PC-9 (cell line): Measurements from ENCODE around the gene DEUP1. TPM values are rescaled to one million over a fixed set of nuclear protein-coding genes. Genes with fewer than 3 reads are reported as not detected.

Experiments
- Bru-seq: library from RNA; stranded (reverse); fragments of 400-500 nt; gene quantifications from one replicate; lab custom pipeline; 2021; lab: Mats Ljungman, UMichigan
- BruChase-seq, 2 experiments: library from RNA; stranded (reverse); fragments of 400-500 nt; gene quantifications; one replicate each; lab custom pipeline; 2021; lab: Mats Ljungman, UMichigan
- BruUV-seq: library from RNA; stranded (reverse); fragments of 400-500 nt; replicated peaks from 2 replicates; lab custom pipeline; 2021; lab: Mats Ljungman, UMichigan
- CTCF ChIA-PET: fragments of 300-600 bp; sonication (Branson Sonifier 250); formaldehyde crosslinking; loops from one replicate; lab custom pipeline; 2022; ENCODE audit warnings: antibody characterized with exemption; lab: Charles Lee
- POLR2A ChIA-PET: fragments of 300-600 bp; sonication (Branson Sonifier 250); formaldehyde crosslinking; loops from one replicate; lab custom pipeline; 2022; ENCODE audit warnings: antibody characterized with exemption; ENCODE audit not compliant: unreplicated experiment; lab: Charles Lee
- DNase-seq, 2 experiments: peaks; one replicate each; pipeline versions ENCODE4 v3.0.0 to v3.0.0-alpha.2; 2015 to 2022; ENCODE audit warnings: mixed read lengths in 1 of 2
- H2AFZ ChIP-seq: fragments of 200-600 bp; sonication (generic); 2 replicates; pipeline ENCODE4 v1.8.1; 2017; ENCODE audit warnings: antibody characterized with exemption
- H3F3A ChIP-seq: fragments of 200-600 bp; sonication (generic); 2 replicates; pipeline ENCODE4 v1.8.1; 2017; ENCODE audit warnings: antibody characterized with exemption, mild to moderate bottlenecking, low read depth; ENCODE audit not compliant: insufficient read depth
- H3K27ac ChIP-seq: fragments of 200-600 bp; sonication (generic); 2 replicates; pipeline ENCODE4 v1.6.1; 2016; ENCODE audit warnings: mixed run types
- H3K27me3 ChIP-seq: fragments of 200-600 bp; sonication (generic); 2 replicates; pipeline ENCODE4 v1.6.1; 2016; ENCODE audit warnings: low read depth, mixed run types; ENCODE audit not compliant: insufficient read depth
- H3K36me3 ChIP-seq: fragments of 200-600 bp; sonication (generic); 2 replicates; pipeline ENCODE4 v1.6.1; 2016; ENCODE audit warnings: low read depth, mixed run types
- H3K4me1 ChIP-seq: fragments of 200-600 bp; sonication (generic); replicated peaks from 2 replicates; pipeline ENCODE4 v1.6.1; 2016; ENCODE audit warnings: mixed run types; ENCODE audit not compliant: insufficient read depth
- H3K4me2 ChIP-seq: fragments of 200-600 bp; sonication (generic); 2 replicates; pipeline ENCODE4 v1.6.1; 2017; ENCODE audit warnings: mixed run types
- H3K4me3 ChIP-seq: fragments of 200-600 bp; sonication (generic); 2 replicates; pipeline ENCODE4 v1.6.1; 2016; ENCODE audit warnings: mixed run types
- H3K79me2 ChIP-seq: fragments of 200-600 bp; sonication (generic); 2 replicates; pipeline ENCODE4 v1.6.1; 2017; ENCODE audit warnings: low read depth, mixed run types
- H3K9me2 ChIP-seq: fragments of 200-600 bp; sonication (generic); 2 replicates; pipeline ENCODE4 v1.8.1; 2017; ENCODE audit warnings: mild to moderate bottlenecking; ENCODE audit not compliant: insufficient read depth
- H3K9me3 ChIP-seq: fragments of 200-600 bp; sonication (generic); 2 replicates; pipeline ENCODE4 v1.8.1; 2016; ENCODE audit warnings: low read depth; ENCODE audit not compliant: insufficient read depth
- H4K20me1 ChIP-seq: fragments of 200-600 bp; sonication (generic); 2 replicates; pipeline ENCODE4 v1.8.1; 2017; ENCODE audit not compliant: insufficient read depth
- EZH2 ChIP-seq: fragments of 200-600 bp; sonication (generic); IDR thresholded peaks from 2 replicates; pipeline ENCODE4 v1.8.0; 2017; ENCODE audit warnings: antibody characterized with exemption, low read depth
- intact Hi-C: fragments of 100-400 bp; cut with micrococcal nuclease; formaldehyde crosslinking; loops from one replicate; pipeline ENCODE4 v1.10.0; 2022; ENCODE audit not compliant: unreplicated experiment
- long read RNA-seq: library from polyadenylated mRNA; stranded (forward); transcript quantifications from one replicate; pipeline ENCODE4 v2.0.0, GENCODE V29; 2022
- total RNA-seq: library from RNA; stranded (reverse); gene quantifications from 2 replicates; pipeline ENCODE4 v1.2.3, GENCODE V29; 2021
- TF ChIP-seq, protein P1 (sequence below): fragments of 200-600 bp; sonication (generic); conservative IDR thresholded peaks from 2 replicates; pipeline ENCODE4 v1.6.1; 2017; ENCODE audit warnings: mixed run types, antibody characterized with exemption, mild to moderate bottlenecking, moderate library complexity

DEUP1 gene, protein sequence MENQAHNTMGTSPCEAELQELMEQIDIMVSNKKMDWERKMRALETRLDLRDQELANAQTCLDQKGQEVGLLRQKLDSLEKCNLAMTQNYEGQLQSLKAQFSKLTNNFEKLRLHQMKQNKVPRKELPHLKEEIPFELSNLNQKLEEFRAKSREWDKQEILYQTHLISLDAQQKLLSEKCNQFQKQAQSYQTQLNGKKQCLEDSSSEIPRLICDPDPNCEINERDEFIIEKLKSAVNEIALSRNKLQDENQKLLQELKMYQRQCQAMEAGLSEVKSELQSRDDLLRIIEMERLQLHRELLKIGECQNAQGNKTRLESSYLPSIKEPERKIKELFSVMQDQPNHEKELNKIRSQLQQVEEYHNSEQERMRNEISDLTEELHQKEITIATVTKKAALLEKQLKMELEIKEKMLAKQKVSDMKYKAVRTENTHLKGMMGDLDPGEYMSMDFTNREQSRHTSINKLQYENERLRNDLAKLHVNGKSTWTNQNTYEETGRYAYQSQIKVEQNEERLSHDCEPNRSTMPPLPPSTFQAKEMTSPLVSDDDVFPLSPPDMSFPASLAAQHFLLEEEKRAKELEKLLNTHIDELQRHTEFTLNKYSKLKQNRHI
- total RNA-seq (not detected in 2 replicates), Bru-seq, nascent RNA (percentile 18 among the genes with signal in this experiment), BruChase-seq, experiment 1, labeled RNA remaining after a 2-hour chase (percentile 9 among the genes with signal in this experiment), BruChase-seq, experiment 2, labeled RNA remaining after a 6-hour chase (percentile 9 among the genes with signal in this experiment)
- long read RNA-seq: 0 reads

DNA sequence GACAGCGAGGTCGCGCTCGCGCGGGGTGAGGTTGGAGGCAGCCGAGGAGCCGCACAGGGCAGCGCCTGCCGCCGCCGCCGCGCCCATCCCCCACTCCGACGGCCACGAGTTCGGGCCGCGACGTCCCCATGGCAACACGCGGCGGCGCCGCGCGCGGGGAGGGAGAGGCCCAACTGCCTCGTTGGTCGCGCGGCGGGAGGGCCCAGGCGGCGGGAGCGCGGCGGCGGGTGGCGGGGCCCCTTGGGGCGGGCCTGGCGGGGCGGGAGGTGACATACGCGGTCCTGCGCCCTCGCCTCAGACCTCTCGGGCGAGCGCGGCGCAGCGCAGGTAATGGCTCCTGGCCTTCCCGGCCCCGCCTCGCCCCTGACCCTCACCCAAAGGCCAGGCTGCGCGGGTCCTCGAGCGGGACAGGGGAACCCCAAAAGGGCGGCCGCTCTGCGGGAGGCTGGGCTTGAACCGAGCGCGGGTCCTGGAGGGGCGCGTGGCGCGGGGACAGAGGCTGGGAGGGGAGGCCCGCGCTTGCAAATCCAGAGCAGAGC is at the start of gene DEUP1:
TSS of gene DEUP1 (plus strand) at position 297 of the 539 bp plus-strand sequence. CDS start 1,518 bp downstream, outside the sequence.
- H3K4me3 ChIP-seq: no peak within 1 kb of the TSS
- no peaks in the 10 kb centered on the region for H3K9me3 ChIP-seq
- H3K79me2 ChIP-seq: no peaks in the 10 kb centered on the region
- no peak within 1 kb of the TSS; the same call in 1 of the 2 replicates for H2AFZ ChIP-seq
- H3K36me3 ChIP-seq: no peaks in the 10 kb centered on the region
- no TSS peak for BruUV-seq
- peak in 1 of 2 experiments; percentile 52 for DNase-seq
- H3K4me2 ChIP-seq: no peak within 1 kb of the TSS
- no peaks in the 10 kb centered on the region for H3K4me1 ChIP-seq
- no peaks in the 10 kb centered on the region for H3K27me3 ChIP-seq
- no peaks in the 10 kb centered on the region for H4K20me1 ChIP-seq
- TF ChIP-seq EZH2: no peak
- TF ChIP-seq, protein P1, sequence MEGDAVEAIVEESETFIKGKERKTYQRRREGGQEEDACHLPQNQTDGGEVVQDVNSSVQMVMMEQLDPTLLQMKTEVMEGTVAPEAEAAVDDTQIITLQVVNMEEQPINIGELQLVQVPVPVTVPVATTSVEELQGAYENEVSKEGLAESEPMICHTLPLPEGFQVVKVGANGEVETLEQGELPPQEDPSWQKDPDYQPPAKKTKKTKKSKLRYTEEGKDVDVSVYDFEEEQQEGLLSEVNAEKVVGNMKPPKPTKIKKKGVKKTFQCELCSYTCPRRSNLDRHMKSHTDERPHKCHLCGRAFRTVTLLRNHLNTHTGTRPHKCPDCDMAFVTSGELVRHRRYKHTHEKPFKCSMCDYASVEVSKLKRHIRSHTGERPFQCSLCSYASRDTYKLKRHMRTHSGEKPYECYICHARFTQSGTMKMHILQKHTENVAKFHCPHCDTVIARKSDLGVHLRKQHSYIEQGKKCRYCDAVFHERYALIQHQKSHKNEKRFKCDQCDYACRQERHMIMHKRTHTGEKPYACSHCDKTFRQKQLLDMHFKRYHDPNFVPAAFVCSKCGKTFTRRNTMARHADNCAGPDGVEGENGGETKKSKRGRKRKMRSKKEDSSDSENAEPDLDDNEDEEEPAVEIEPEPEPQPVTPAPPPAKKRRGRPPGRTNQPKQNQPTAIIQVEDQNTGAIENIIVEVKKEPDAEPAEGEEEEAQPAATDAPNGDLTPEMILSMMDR: no peak
- H3K27ac ChIP-seq: no peak within 1 kb of the TSS
- POLR2A ChIA-PET: no interaction called here
- no peaks in the 10 kb centered on the region for H3F3A ChIP-seq
- intact Hi-C loops: loop anchor here (10.0 kb wide), 1 partner anchor 214 kb away; the partner anchor contains the start of gene SMCO4
- CTCF ChIA-PET: no interaction called here
- H3K9me2 ChIP-seq: no peaks in the 10 kb centered on the region

DNA sequence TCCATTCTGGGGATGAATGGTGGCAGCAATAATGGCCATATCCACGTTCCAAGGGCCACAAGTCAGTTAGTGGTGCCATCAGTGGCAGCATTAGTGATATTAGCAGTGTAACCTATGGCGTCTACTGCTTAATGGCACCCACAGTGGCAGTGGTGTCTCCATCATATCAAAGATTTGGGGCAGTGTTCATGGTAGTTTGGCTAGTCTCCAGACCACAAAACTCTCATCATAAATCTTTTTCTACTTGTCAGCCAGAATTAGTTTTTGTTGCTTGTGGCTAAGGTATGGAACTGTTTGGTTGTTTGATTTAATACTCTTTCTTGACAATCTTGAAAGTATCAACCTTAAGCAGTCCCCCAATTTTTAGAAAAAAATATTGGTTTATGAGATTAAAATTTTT is 45.1 kb upstream of the DEUP1 start:
- H3K4me1 ChIP-seq: no peaks in the 10 kb centered on the region
- intact Hi-C loops: no loop called here
- H3F3A ChIP-seq: no peaks in the 10 kb centered on the region
- H3K9me3 ChIP-seq: no peaks in the 10 kb centered on the region
- H3K27me3 ChIP-seq: no peaks in the 10 kb centered on the region
- H3K36me3 ChIP-seq: no peaks in the 10 kb centered on the region
- no peaks in the 10 kb centered on the region for H3K79me2 ChIP-seq
- no TSS peak for BruUV-seq
- no peak overlapping the region for H2AFZ ChIP-seq
- H4K20me1 ChIP-seq: no peaks in the 10 kb centered on the region
- no peak overlapping the region for H3K4me3 ChIP-seq
- H3K4me2 ChIP-seq: no peak overlapping the region
- DNase-seq: no peak
- H3K27ac ChIP-seq: no peak overlapping the region
- ChIA-PET POLR2A (no interaction called here), CTCF (no interaction called here)
- H3K9me2 ChIP-seq: no peaks in the 10 kb centered on the region; the same call in 1 of the 2 replicates
- no peak for TF ChIP-seq EZH2
- TF ChIP-seq, protein P1: no peak

DNA sequence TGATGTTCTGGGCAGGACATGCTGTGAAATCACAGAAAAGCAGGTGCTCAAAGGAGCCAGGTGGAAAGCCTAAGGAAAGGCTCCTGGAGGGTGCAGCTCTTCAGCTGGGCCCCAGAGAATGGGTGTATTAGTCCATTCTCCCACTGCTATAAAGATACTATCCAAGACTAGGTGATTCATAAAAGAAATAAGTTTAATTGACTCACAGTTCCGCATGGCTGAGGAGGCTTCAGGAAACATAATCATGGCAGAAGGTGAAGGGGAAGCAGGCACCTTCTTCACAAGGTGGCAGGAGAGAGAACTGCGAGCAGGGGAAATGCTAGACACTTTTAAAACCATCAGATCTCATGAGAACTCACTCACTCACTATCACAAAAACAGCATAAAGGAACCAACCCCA is 43.1 kb upstream of the DEUP1 start:
- BruUV-seq: no TSS peak
- ChIA-PET POLR2A (no interaction called here), CTCF (no interaction called here)
- Histone ChIP-seq H3K9me2 (no peaks in the 10 kb centered on the region), H2AFZ (no peak overlapping the region), H3K27ac (no peak overlapping the region), H3F3A (no peaks in the 10 kb centered on the region), H3K4me3 (no peak overlapping the region), H3K27me3 (no peaks in the 10 kb centered on the region), H3K36me3 (no peaks in the 10 kb centered on the region), H3K9me3 (no peaks in the 10 kb centered on the region), H4K20me1 (no peaks in the 10 kb centered on the region), H3K4me1 (no peaks in the 10 kb centered on the region), H3K79me2 (no peaks in the 10 kb centered on the region), H3K4me2 (no peak overlapping the region)
- intact Hi-C loops: no loop called here
- DNase-seq: no peak
- TF ChIP-seq, protein P1: no peak
- no peak for TF ChIP-seq EZH2
